ENCODE data around the gene RERE. TPM values are rescaled to one million over a fixed set of nuclear protein-coding genes. Genes with fewer than 3 reads are reported as not detected.

Gene RERE
- total and polyA plus RNA-seq, 2 experiments from 2014 or later: 148 to 170 TPM

- Mint-ChIP-seq H3K9me3 (no peaks in the 10 kb centered on the region), H3K4me3 (no peak overlapping the region), H3K27ac (0 out of 2 replicates have a peak overlapping the region, but pooled peaks have one; percentile 21), H3K36me3 (ENCODE audit: low read depth) (no peaks in the 10 kb centered on the region), H3K27me3 (ENCODE audit: insufficient read depth, low read depth, poor library complexity) (peaks cover 8% of the 10 kb centered on the region), H3K4me1 (peaks cover 63% of the 10 kb centered on the region)
- no peak overlapping the region for H3K4me3 ChIP-seq
- H3K9me2 ChIP-seq (ENCODE audit: insufficient read depth): no peaks in the 10 kb centered on the region
- no peak for ATAC-seq
- TF ChIP-seq STAT1 (IDR thresholded peaks at IDR 0.05; ENCODE audit: unreplicated experiment) (no peak), CTCF (conservative IDR thresholded peaks at IDR 0.05; ENCODE audit: low read depth in 2 of 2) (no peak), ZNF331 (CRISPR knock-in tag; IDR thresholded peaks at IDR 0.05; ENCODE audit: low read depth) (no peak), POLR2AphosphoS5 (IDR thresholded peaks at IDR 0.05; ENCODE audit: low read depth) (no peak), CREB1 (CRISPR knock-in tag; IDR thresholded peaks at IDR 0.05; ENCODE audit: low read depth) (no peak), ETS1 (IDR thresholded peaks at IDR 0.05) (no peak), JUNB (IDR thresholded peaks at IDR 0.05; ENCODE audit: unreplicated experiment) (no peak), NANOG (IDR thresholded peaks at IDR 0.05; ENCODE audit: borderline replicate concordance) (no peak), EZH2 (IDR thresholded peaks at IDR 0.05; ENCODE audit: low read depth, unreplicated experiment) (no peak), EZH2phosphoT487 (IDR thresholded peaks at IDR 0.05; ENCODE audit: unreplicated experiment) (no peak), REST (IDR thresholded peaks at IDR 0.05; ENCODE audit: unreplicated experiment) (no peak), ZNF114 (CRISPR knock-in tag; IDR thresholded peaks at IDR 0.05) (no peak)
- TF ChIP-seq, protein P1, sequence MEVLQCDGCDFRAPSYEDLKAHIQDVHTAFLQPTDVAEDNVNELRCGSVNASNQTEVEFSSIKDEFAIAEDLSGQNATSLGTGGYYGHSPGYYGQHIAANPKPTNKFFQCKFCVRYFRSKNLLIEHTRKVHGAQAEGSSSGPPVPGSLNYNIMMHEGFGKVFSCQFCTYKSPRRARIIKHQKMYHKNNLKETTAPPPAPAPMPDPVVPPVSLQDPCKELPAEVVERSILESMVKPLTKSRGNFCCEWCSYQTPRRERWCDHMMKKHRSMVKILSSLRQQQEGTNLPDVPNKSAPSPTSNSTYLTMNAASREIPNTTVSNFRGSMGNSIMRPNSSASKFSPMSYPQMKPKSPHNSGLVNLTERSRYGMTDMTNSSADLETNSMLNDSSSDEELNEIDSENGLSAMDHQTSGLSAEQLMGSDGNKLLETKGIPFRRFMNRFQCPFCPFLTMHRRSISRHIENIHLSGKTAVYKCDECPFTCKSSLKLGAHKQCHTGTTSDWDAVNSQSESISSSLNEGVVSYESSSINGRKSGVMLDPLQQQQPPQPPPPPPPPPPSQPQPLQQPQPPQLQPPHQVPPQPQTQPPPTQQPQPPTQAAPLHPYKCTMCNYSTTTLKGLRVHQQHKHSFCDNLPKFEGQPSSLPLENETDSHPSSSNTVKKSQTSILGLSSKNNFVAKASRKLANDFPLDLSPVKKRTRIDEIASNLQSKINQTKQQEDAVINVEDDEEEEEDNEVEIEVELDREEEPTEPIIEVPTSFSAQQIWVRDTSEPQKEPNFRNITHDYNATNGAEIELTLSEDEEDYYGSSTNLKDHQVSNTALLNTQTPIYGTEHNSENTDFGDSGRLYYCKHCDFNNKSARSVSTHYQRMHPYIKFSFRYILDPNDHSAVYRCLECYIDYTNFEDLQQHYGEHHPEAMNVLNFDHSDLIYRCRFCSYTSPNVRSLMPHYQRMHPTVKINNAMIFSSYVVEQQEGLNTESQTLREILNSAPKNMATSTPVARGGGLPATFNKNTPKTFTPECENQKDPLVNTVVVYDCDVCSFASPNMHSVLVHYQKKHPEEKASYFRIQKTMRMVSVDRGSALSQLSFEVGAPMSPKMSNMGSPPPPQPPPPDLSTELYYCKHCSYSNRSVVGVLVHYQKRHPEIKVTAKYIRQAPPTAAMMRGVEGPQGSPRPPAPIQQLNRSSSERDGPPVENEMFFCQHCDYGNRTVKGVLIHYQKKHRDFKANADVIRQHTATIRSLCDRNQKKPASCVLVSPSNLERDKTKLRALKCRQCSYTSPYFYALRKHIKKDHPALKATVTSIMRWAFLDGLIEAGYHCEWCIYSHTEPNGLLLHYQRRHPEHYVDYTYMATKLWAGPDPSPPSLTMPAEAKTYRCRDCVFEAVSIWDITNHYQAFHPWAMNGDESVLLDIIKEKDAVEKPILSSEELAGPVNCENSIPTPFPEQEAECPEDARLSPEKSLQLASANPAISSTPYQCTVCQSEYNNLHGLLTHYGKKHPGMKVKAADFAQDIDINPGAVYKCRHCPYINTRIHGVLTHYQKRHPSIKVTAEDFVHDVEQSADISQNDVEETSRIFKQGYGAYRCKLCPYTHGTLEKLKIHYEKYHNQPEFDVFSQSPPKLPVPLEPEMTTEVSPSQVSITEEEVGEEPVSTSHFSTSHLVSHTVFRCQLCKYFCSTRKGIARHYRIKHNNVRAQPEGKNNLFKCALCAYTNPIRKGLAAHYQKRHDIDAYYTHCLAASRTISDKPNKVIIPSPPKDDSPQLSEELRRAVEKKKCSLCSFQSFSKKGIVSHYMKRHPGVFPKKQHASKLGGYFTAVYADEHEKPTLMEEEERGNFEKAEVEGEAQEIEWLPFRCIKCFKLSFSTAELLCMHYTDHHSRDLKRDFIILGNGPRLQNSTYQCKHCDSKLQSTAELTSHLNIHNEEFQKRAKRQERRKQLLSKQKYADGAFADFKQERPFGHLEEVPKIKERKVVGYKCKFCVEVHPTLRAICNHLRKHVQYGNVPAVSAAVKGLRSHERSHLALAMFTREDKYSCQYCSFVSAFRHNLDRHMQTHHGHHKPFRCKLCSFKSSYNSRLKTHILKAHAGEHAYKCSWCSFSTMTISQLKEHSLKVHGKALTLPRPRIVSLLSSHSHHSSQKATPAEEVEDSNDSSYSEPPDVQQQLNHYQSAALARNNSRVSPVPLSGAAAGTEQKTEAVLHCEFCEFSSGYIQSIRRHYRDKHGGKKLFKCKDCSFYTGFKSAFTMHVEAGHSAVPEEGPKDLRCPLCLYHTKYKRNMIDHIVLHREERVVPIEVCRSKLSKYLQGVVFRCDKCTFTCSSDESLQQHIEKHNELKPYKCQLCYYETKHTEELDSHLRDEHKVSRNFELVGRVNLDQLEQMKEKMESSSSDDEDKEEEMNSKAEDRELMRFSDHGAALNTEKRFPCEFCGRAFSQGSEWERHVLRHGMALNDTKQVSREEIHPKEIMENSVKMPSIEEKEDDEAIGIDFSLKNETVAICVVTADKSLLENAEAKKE (CRISPR knock-in tag; IDR thresholded peaks at IDR 0.05): no peak
- peaks cover 93% of the 10 kb centered on the region for H3K79me2 ChIP-seq (replicated peaks; ENCODE audit: insufficient read depth)
- H4K20me1 ChIP-seq (replicated peaks; ENCODE audit: insufficient read depth): peaks cover 51% of the 10 kb centered on the region
- no peaks in the 10 kb centered on the region for H3K27me3 ChIP-seq (ENCODE audit: insufficient read depth)
- H3K4me1 ChIP-seq (ENCODE audit: insufficient read depth): peaks cover 56% of the 10 kb centered on the region
- no peak overlapping the region for H2AFZ ChIP-seq
- H3K4me2 ChIP-seq: no peak overlapping the region
- no peaks in the 10 kb centered on the region for H3F3A ChIP-seq (replicated peaks; ENCODE audit: low read depth)
- peak overlapping the region; percentile 56; the same call in 1 of the 2 replicates for H3K27ac ChIP-seq (ENCODE audit: low read depth)
- DNase-seq (ENCODE audit: low spot score): no peak
- H3K36me3 ChIP-seq (ENCODE audit: insufficient read depth): no peaks in the 10 kb centered on the region
Measured at GRCh38 chr1:8625491-8625890, 191.9 kb downstream of the RERE start.
